HL-60 (cell line): Measurements from ENCODE around the gene OGFOD3.

Experiments used
- DNase-seq, 2 experiments: peaks; one replicate each; pipeline ENCODE4 v3.0.0-alpha.2; 2010 to 2020; ENCODE audit warnings: low read depth in 1 of 2, low spot score in 1 of 2
- H3K27ac ChIP-seq: fragments of 250-450 bp; sonication (Bioruptor Pico); replicated peaks from 2 replicates; pipeline ENCODE4 v1.5.1; 2020; ENCODE audit warnings: mild to moderate bottlenecking, moderate library complexity
- H3K27me3 ChIP-seq: fragments of 250-450 bp; sonication (Bioruptor Pico); 2 replicates; pipeline ENCODE4 v1.5.1; 2021; ENCODE audit warnings: mild to moderate bottlenecking, moderate library complexity; ENCODE audit not compliant: insufficient read depth, poor library complexity, severe bottlenecking
- H3K4me3 ChIP-seq: replicated peaks from 2 replicates; pipeline ENCODE4 v1.5.1; 2011; ENCODE audit warnings: mild to moderate bottlenecking, control low read depth, low read length; ENCODE audit not compliant: insufficient read depth
- GABPA ChIP-seq: IDR thresholded peaks from 2 replicates; pipeline ENCODE4 v1.6.1; 2012; ENCODE audit warnings: low read depth
- POLR2AphosphoS5 ChIP-seq: IDR thresholded peaks from 2 replicates; pipeline ENCODE4 v1.6.1; 2012; ENCODE audit warnings: low read depth
- REST ChIP-seq: IDR thresholded peaks from 2 replicates; pipeline ENCODE4 v1.6.1; 2012; ENCODE audit warnings: low read depth; ENCODE audit not compliant: insufficient replicate concordance
- SPI1 ChIP-seq: IDR thresholded peaks from 2 replicates; pipeline ENCODE4 v1.6.1; 2012; ENCODE audit warnings: low read depth, mild to moderate bottlenecking, borderline replicate concordance
- TF ChIP-seq, protein P1 (sequence below): IDR thresholded peaks from one replicate; pipeline ENCODE4 v1.5.1; 2011; ENCODE audit warnings: low read length, control low read depth, inconsistent platforms; ENCODE audit not compliant: insufficient read depth

OGFOD3 gene

DNA sequence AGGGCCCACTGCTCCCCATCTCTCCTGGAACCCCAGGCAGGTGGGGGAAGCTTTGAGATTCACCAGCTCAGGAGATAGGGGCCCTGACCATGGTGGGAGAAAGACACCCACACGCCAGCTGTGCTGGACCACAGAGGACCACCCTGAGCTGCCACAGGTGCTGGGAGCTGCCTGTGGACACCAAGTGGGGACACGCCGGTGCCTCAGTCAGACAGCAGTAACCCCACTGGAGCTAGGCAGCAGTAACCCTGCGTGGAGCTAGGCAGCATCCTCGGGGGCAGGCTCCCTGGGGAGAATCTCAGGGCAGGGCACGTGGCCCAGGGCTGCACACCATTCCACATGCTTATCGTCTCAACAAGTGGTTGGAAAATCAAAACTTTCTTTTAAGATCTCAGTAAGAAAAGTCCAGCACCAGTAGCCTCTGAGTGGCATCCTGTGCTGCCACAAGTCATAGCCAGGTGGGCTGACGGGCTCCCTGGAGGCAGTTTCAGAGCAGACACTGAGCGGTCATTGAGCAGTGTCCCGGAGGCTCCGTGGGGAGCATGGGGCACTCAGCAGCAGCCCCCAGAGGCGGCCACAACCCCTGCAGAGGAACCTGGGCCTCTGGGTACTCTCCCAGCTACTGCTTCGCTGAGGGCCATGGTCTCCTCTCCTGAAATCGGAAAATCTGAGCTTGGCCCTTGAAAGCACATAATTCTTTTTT lies 8.2 kb downstream of the OGFOD3 start:
- Histone ChIP-seq H3K4me3 (no peak overlapping the region), H3K27me3 (no peaks in the 10 kb centered on the region), H3K27ac (no peak overlapping the region)
- TF ChIP-seq GABPA = no peak
- no peak for TF ChIP-seq POLR2AphosphoS5
- no peak for DNase-seq

- Histone ChIP-seq H3K4me3 (no peak overlapping the region), H3K27me3 (no peaks in the 10 kb centered on the region), H3K27ac (no peak overlapping the region)
- DNase-seq = no peak
- TF ChIP-seq SPI1 (no peak), REST (no peak), POLR2AphosphoS5 (no peak), GABPA (no peak)
- TF ChIP-seq, protein P1, sequence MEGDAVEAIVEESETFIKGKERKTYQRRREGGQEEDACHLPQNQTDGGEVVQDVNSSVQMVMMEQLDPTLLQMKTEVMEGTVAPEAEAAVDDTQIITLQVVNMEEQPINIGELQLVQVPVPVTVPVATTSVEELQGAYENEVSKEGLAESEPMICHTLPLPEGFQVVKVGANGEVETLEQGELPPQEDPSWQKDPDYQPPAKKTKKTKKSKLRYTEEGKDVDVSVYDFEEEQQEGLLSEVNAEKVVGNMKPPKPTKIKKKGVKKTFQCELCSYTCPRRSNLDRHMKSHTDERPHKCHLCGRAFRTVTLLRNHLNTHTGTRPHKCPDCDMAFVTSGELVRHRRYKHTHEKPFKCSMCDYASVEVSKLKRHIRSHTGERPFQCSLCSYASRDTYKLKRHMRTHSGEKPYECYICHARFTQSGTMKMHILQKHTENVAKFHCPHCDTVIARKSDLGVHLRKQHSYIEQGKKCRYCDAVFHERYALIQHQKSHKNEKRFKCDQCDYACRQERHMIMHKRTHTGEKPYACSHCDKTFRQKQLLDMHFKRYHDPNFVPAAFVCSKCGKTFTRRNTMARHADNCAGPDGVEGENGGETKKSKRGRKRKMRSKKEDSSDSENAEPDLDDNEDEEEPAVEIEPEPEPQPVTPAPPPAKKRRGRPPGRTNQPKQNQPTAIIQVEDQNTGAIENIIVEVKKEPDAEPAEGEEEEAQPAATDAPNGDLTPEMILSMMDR = no peak
Measured at GRCh38 chr17:82408938-82409318, 9.5 kb downstream of the OGFOD3 start.

DNA sequence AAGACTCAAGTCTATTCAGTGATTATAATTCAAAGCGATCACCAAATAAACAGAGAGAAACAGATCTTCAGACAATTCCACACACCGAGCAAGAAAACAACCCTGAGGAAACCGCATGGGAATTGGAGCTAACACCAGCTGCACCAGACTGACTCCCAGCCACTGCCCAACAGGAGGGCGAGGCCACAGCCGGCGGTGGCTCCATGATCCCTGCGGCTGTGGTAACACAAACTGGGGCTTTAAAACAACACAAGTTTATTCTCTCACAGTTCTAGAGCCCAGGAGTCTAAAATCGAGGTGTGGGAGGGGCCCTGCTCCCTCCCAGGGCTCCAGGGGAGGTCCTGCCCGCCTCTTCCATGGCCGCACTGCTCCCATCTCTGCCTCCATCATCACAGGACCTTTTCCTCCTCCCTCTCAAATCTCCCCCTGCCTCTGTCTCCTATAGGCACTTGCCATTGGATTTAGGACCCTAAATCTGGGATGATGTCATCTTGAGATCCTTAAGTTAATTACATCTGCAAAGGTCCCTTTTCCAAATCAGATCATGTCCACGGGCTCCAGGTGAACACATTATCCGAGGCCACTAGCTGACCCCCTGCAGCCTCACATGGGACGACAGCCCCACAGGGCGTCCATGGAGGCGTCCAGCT lies 10.0 kb downstream of the OGFOD3 start:
- TF ChIP-seq SPI1 (no peak), REST (no peak), GABPA (no peak), POLR2AphosphoS5 (no peak)
- TF ChIP-seq, protein P1 = no peak
- H3K4me3 ChIP-seq = no peak overlapping the region
- DNase-seq = no peak
- no peaks in the 10 kb centered on the region for H3K27me3 ChIP-seq
- H3K27ac ChIP-seq = no peak overlapping the region

GRCh38 chr17:82407255-82407654 lies 11.1 kb downstream of the OGFOD3 start:
- Histone ChIP-seq H3K4me3 (no peak overlapping the region), H3K27ac (no peak overlapping the region), H3K27me3 (no peaks in the 10 kb centered on the region)
- no peak for DNase-seq
- TF ChIP-seq, protein P1 = no peak
- TF ChIP-seq POLR2AphosphoS5 (no peak), SPI1 (no peak), GABPA (no peak)
